Activated gamma-delta T cell (primary cell): Measurements from ENCODE around the gene KDM5A.
"Not testable (repeated sequence)": the region's sequence is repeated elsewhere in the genome, so short reads cannot be mapped to it uniquely, and the experiment has no call there.

ENCODE experiments used
- DNase-seq: peaks from one replicate; lab custom pipeline; 2025; lab: John Stamatoyannopoulos, UW

Gene KDM5A

GRCh38 chr12:332581-333205, 56.4 kb downstream of the KDM5A start:
- DNase-seq = no peak

DNA sequence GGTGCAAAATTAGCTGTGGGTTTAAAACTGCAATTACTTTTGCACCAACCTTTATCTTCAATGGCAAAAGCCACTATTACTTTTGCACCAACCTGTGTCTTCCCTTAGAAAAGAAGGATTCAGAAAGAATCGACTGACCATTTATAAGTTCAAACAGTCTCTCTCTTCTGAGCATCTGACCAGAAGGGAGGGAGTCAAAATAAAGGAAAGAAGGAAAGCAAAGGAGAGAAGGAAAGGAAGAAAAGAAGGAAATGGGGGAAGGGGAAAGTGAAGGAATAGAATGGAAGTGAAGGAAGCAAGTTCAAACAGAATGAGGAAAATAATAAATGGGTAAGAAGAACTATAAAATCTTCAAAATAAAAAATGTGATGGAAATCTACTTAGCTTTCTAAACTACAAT, 57.8 kb downstream of the KDM5A start:
- DNase-seq = no peak

GRCh38 chr12:325906-326305, 63.2 kb downstream of the KDM5A start:
- DNase-seq = no peak

DNA sequence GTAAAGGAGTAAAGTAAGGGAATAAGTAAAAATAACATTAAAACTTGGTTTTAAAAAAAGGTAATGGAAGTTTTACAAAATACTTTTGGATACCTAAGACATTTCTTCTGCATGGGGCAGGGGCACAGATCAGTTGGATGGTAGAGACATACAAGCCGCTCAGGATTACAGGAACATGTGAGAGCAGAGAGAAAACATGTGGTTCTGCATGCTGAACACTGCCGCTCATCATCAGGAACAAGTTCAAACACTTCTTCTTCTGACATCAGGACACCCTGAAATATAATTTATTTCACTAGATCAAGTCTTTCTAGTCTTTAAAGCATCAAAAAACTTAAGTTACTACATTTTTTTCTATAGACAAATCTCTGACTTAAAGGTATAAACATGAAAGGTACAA, 65.6 kb downstream of the KDM5A start:
- DNase-seq = no peak

- DNase-seq = no peak
Measured at GRCh38 chr12:321606-322326, 67.4 kb downstream of the KDM5A start.

GRCh38 chr12:318759-319515, 70.2 kb downstream of the KDM5A start:
- DNase-seq = no peak

- no peak for DNase-seq
Measured at GRCh38 chr12:308511-308910, 80.6 kb downstream of the KDM5A start.

DNA sequence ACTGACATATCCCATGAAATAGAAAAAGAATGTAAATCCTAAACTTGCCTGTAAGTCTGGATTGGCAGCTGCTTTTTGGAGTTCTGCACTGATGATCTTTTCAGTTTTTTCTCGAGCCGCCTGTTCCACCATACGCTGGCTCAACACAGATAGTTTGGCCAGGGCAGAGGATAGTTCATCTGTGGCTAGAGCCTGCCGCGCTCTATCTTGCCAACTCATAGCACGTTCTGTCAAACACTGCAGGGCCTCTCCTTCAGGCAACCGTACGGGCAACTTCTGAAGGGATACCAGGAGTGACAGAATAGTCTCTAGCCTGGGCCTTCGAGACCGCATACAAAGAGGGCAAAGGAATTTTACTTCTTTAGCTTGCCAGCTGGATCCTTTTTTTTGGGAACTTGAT, 81.7 kb downstream of the KDM5A start:
- no peak for DNase-seq

- no peak for DNase-seq
Measured at GRCh38 chr12:304805-305204, 84.3 kb downstream of the KDM5A start.

- DNase-seq = not testable (repeated sequence)
Measured at GRCh38 chr12:302766-303165, 86.4 kb downstream of the KDM5A start.

DNA sequence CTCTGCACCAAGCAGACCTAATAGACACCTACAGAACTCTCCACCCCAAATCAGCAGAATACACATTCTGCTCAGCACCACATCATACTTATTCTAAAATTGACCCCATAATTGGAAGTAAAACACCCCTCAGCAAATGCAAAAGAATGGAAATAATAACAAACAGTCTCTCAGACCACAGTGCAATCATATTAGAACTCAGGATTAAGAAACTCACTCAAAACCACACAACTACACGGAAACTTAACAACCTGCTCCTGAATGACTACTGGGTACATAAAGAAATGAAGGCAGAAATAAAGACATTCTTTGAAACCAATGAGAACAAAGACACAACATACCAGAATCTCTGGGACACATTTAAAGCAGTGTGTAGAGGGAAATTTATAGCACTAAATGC, 89.0 kb downstream of the KDM5A start:
- not testable (repeated sequence) for DNase-seq

GRCh38 chr12:299511-299910, 89.6 kb downstream of the KDM5A start:
- DNase-seq = not testable (repeated sequence)

DNA sequence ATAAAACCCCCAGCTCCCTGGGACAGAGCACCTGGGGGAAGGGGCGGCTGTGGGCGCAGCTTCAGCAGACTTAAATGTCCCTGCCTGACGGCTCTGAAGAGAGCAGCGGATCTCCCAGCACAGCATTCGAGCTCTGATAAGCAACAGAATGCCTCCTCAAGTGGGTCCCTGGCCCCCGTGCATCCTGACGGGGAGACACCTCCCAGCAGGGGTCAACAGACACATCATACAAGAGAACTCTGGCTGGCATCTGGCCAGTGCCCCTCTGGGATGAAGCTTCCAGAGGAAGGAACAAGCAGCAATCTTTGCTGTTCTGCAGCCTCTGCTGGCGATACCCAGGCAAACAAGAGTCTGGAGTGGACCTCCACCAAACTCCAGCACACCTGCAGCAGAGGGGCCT, 91.1 kb downstream of the KDM5A start:
- not testable (repeated sequence) for DNase-seq

DNA sequence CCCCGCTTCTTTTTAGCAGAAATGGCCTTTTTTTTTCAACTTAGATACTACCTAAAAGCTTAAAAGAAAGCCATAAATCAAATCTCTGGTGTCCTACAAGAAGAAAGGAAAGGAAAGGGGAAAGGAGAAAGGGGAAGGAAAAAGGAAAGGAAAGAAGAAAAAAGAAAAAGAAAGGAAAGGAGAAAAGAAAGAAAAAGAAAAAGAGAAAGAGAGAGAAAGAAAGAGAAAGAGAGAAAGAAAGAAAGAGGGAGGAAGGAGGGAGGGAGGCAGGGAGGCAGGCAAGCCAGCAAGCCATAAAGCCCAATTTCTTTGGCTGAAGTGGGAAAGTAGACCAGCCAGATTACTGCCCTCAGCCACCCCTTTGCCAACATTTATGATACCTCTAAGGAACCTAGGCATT, 94.0 kb downstream of the KDM5A start:
- DNase-seq = no peak

GRCh38 chr12:293199-293598, 95.9 kb downstream of the KDM5A start:
- no peak for DNase-seq

DNA sequence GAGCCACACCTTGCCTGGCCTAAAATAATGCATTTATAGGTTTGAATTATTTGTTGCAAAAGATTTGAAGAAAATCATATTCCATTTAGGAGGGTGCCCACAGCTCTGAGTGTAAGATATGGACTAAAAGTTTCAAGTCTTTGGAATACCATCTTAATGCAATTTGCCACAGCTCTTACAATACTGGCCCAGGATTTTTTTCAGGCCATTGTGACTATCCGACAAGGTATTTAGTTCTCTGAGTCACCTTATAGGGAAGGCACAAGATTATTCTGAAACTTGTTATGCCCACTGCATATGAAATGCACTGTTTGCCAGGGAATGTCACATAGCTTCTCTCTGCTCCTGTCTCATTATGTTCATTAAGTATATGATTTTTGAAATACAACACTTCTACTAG, 96.9 kb downstream of the KDM5A start:
- no peak for DNase-seq

- DNase-seq = no peak
Measured at GRCh38 chr12:291153-291723, 97.9 kb downstream of the KDM5A start.

GRCh38 chr12:288687-289086, 100.4 kb downstream of the KDM5A start:
- no peak for DNase-seq

- no peak for DNase-seq
Measured at GRCh38 chr12:286531-287300, 102.4 kb downstream of the KDM5A start.

DNA sequence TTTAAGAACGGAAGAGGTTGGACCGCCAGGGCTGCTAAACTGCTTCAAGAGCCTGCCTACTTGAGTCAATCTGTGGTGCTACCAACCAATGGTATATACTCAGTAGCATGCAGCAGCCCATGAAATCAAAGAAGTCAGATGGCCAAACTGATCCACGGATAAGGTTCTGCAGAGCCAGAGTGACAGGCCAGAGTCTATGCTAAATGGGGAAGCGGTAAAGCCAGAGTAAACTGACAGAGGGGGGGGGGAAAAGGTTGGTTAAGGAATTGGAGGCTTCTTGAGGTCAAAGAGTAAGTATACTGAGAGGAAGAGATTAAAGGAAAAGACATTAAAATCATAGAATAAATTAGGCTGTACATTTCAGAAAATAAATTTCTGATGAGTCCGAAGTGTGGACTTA, 111.1 kb downstream of the KDM5A start:
- no peak for DNase-seq

DNA sequence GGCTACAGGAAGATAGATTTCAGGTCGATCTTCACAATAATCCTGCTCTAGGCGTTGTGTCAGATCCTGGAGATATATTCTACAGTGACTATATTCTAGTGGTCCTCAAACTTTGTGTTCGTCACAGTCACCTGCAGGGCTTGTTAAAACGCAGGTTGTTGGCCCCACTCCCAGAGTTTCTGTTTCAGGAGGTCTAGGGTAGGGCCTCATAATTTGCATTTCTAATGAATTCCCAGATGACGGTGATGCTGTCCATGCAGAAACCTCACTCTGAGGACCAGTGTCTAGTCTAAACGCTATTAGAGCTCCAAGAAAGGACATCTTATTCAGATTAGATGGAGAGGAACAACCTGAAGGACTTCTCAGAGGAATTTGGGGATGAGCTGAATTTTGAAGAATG, 113.3 kb downstream of the KDM5A start:
- DNase-seq = no peak

GRCh38 chr12:273382-273781, 115.7 kb downstream of the KDM5A start:
- no peak for DNase-seq
